ENCODE measurements around the gene GIT1.
A peak's percentile ranks its signal among the peaks of the same experiment; 100 is the strongest.

GIT1 gene

DNA sequence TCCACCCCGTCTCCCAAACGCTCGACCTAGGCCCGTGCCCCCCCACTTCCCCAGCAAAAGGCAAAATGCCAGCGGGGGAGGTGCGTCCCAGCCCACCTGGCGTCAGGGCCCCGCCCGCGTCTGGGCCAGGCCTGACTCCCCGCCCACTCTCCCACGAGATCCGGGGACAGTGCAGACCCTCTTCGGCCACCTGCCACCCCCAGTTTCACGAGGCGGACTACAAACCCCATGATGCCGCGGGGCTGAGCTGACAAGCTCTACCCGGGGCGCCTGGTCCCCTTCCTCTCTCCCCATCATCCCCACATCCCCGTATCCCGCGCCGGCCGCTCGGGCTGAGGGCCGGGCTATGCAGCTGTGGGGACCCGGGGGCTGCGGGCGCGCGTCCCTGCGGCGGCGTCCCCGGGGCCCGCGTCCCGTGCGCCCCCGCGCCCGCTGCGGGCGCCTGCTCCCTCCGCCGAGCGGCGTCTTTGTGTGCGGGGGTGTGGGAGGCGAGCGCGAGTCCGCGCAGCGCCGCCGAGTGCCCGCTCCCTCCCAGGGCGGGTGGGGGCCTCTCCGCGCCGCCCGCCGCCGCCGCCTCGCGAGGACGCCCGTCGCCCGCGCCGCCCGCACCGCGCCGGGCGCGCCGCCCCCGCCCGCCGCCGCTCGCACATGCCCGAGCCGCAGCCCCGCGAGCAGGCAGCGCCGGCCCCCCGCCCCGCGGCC lies 3.6 kb upstream of the GIT1 start, which contains the start of gene ANKRD13B:
ANKRD13B (plus strand) TSS at position 283 of the 702 bp plus-strand sequence. CDS start 490 bp downstream, outside the sequence.
- no peak for DNase-seq

DNA sequence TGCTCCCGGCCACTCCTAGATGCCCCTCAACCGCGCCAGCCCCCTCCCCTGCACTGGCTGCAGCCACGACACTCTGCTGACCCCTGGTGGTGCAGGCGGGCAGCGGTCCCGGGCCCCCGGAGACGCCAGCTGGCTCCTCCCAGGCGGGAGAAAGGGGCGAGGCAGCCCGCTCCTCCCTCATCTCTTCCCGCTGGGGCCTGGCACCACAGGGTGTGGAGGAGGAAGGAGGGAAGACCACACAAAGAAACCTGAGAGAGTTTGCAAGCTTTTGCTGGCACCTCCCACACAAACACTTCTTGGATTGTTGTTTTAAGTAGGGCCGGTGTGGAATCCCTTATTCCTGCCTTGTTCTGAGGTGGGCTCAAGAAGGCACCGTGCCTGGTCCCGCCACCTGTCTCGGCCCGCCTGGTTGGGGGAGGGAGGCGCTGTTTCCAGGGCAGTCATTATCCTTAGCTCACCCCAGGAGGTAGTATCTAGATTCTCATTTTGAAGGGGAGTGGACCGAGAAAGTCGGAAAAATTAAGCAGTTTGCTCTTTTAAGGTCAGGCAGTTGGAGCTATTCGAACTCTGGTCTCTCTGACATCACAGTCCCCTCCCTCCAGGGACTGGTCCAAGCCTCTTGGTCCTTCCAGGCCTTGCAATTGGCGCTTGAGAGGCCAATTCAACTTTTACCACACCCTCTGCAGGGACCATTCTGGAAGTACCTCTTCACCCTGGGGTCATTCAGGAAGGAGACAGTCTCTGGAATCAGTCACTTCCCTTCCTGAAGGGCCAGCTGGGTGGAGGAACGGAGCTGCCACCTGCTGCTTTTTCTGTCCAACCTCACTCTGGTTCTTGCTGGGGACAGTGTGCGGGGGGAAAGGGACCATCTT lies 2.5 kb upstream of the GIT1 start:
- peak; percentile 56 for DNase-seq

- DNase-seq = peak; percentile 18
These were observed 1.8 kb upstream of the GIT1 start for GRCh38 chr17:29591146-29591736.

DNA sequence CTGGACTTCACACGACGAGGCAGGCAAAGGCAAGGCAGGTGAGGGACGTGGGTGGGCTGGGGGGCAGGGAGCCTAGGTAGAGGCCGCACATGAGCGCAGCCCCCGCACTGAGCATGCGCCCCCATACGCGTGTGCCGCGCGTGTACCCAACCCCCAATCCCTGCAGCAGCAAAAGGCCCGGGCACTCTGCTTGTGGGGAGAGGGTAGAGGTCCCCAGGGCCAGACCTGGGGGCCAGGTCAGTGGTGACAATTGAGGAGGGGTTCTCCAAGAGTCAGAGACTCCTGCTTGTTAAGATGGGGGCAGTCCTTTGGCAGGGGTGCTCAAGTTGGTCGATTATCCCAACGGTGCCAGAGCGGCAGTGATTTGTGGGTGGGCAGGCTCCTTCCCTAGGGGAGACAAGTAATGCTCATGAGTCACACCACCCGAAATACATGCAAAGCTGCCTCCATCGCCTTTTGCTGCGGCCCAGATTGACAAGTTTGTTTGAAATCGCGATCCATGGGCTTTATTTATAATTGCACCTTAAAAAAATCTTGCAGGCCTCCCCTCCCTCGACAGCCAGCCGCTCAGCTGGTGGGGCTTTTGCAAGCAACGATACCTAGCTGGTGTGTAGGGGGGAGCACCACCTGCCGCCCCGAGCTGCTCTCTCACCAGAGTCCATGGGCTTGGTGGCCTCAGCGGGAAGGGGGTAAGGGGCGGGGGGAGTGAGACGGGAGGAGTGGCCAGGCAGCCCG lies 1.1 kb upstream of the GIT1 start:
- no peak for DNase-seq

DNA sequence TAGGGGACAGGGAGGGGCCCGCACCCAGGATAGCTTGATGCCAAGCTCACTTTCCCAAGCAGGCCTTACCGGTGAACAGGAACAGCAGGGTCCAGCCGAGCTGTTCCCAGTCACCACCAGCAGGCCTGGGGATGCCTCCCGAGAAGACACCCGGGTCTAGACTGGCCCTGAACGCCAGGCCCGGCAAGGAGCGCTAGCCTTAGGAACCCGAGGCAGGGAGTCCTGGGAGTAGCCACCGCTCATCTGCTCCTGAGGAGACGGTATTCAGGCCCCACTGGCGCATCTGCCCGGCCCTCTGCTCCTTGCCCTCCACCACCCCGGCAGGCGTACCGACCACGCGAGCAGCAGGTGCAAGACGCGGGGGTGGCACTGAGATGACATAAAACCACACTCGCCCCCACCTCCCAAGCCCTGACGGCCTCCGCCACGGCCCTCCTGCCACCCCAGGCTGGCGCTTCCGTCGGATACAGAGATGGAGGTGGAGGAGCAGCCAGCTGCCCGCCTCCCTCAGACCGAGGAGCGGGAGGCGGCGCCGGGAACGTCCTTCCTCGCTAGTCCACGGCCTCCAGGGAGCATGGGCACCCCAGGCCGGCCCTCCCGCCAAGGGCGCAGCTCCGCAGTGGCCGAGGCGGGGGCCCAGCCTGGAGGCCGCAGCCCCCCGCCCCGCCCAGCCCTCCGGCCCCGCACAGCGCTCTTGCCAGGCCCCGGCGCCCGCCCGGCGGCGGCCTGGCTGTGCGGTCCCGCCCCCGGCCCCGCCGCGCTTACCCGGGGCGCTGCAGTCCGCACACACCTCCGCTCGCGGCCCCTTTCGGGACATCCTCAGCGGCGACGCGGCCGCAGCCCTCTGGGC lies 661 bp downstream of the GIT1 start:
- DNase-seq = no peak

DNA sequence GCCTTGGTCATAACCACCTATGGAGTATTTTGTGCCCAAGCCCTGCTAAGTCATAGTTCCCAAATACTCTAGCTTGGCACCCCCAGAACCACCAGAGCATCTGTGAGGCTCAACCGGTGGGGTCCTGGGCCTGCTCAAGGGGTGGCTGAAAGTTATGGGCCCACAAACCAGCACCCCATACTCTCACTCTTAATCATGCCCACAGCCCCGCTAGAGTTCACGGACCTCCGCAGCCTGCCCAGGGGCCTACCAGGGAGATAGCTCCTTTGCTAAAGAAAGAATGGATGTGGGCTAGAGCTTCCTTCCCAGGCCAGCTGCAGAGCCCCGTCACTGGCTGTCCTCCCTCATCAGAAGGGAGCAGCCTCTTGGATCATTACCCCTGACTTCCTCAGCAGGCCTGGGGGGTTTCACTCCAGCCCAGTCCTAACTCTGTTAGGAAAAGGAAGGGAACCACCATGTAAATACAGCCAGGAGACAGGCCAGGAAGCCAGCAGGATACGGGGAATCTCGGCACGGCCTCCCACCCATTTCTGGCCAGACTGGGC lies 1.4 kb downstream of the GIT1 start:
- DNase-seq = no peak

- no peak for DNase-seq
These were observed 1.9 kb downstream of the GIT1 start for GRCh38 chr17:29587591-29587990.

DNA sequence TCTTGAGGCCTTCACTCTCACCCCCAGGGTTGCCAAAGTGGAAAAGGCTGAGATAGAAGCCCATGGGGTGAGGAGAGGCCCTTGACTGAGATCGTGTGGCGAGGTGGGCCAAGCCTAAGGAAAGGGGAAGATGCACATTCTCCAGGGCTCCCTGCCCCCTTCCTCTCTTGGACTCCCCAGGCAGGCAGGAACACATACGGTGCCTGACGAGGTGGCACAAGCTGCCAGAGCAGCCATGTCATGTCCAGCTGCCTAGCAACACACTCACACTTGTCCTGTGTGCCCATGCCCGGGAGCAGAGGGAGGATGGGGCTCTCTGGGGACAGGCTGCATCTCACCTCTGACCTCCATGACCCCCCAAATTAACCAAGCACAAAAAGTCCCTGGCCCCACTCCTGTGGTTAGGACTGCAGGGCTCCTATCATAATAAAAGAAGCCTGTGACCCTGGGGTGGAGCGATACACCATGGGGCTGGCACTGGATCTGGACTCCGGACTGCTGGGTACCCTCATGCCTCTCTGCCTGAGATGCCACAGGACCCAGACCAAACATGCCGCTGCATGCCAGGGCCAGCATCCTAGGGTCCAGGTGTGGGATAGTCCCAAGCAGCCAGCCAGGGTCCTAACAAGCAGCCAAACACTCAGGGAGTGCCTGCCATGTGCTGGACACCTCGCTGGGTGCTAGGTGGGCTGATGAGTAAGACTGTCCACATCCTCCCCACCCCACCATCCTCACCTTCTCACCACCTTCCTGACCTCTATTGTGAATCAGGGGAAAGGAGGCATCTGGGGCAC lies 2.6 kb downstream of the GIT1 start:
- no peak for DNase-seq

- no peak for DNase-seq
These were observed 4.2 kb downstream of the GIT1 start for GRCh38 chr17:29585080-29585751.

- no peak for DNase-seq
These were observed 4.9 kb downstream of the GIT1 start for GRCh38 chr17:29584452-29585079.

DNA sequence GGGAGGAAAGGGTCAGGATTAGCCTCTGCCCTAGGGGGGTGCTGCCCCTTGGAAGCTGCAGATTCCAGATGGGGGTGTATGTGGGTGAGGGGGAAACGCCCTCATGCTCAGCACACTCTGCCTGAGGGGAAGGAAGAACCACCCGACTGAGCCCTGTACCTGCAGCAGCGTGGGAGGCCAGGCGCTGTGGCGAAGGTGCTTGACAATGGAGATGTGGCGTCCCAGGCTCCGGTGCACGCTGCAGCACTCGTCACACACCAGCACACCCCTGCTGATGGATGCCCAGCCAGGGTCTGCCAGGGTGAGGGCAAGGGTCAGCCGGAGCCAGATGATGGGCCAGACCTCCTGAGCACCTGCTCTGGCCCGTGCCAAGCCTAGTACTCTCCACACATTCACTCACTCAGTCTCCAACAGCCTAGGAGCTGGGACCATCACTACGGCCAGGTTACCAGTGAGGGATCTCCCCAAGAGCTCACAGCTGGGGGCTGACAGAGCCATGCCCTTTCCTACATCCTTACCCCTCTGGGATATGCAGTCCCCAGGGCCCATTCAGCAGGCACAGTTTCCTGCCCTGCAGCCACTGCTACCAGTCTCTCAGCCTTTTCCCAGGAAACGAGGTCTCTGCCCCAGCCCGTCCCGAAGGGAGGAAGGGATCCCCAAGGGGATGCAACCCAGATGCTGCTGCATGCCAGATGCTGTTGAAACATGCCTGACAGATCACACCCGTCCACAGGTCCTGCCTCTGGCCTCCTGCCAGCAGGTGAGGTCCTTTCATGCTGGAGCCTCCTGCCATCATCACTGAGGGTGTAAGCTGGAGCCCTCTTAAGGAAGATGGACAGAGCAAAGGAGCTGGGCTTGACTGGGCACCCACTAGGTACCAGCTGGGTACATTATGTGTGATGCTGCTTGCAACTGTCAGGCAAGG lies 5.9 kb downstream of the GIT1 start:
- no peak for DNase-seq

- DNase-seq = no peak
These were observed 6.7 kb downstream of the GIT1 start for GRCh38 chr17:29582772-29583171.

- DNase-seq = no peak
These were observed 7.1 kb downstream of the GIT1 start for GRCh38 chr17:29582254-29582765.

DNA sequence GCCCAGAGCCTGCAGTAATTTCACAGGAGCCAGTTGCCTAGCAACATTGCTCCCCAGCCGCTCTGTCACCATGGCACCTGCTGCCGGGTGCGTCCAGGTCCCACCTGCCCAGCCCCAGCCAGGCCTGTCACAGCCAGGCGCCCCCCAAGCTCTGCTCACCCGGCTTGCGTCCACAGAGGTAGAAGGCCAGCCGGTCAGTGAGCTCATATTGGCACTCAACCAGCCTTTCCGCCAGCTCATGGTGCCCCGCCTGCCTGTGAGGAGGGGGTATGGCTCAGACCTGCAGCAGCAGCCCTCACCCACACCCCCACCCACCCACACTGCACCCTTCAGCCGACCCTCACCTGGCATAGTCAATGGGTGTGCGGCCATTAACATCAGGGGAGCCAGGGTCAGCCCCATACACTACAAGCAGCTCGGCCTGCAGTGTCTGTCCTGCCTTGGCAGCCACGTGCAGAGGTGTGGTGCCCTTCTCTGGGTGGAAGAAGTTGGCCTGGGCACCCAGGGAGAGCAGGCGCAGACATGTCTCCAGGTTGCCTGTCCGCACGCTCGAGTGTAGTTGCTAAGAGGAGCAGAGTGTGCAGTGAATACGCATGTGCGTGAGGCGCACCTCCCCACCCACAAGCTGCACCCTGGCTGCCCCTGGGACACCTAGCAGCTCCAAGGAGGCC lies 7.7 kb downstream of the GIT1 start:
- DNase-seq = no peak

GRCh38 chr17:29579866-29580771 lies 9.3 kb downstream of the GIT1 start:
- peak; percentile 36 for DNase-seq

DNA sequence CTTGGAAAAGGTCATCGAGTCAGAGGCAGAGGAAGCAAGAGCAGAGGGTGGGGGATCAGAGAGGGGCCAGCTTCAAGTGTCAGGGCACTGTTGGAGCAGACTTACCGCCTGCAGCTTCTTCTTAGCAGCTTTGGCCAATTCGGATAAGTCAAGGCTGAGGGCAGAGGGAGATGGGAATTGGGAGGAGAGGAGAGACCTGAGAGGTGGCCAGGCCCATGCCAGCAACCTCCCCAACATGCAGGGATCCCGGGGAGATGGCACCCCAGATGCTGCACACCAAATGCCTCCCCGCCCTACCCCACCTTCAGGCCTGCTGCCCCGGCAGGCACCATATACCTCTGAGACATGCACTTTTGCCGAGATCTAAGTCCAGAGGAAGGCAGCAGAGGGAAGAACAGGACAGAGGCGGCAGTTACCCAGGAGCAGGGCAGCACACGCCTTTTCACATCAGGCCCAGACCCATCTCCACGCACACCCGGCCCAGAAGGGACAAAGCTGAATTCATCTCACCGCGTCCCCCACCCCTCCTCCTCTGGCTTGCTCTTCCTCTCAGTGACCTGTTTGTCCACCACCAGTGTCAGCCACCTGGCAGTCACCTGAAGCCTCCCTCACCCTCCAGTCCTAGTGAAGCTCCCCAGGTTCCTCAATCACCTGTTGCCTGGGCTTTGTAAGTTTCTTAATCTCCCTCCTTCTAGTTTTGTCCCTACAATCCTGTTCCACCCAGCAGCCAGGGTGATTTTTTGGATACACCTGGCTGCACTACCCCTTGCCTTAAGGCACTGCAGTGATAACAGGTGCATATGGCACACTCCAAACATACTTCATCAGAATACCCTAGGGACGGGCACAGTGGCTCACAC lies 10.6 kb downstream of the GIT1 start:
- DNase-seq = no peak
